Stimulated activated naive CD4-positive, alpha-beta T cell (primary cell): ENCODE measurements around the gene C11orf54.

ENCODE experiments used
- DNase-seq, 6 experiments: peaks; one replicate each; lab custom pipeline; 2025; lab: John Stamatoyannopoulos, UW

Gene C11orf54

GRCh38 chr11:93741094-93741881, at the start of gene C11orf54, which contains the start of gene TAF1D:
C11orf54 (plus strand) TSS chr11:93741672; CDS start chr11:93747394, 5,722 bp downstream.
TAF1D (minus strand) TSS chr11:93741495; CDS start chr11:93739304, 2,191 bp downstream.
- DNase-seq, result peak; percentile 88 to 96 (median 96)

DNA sequence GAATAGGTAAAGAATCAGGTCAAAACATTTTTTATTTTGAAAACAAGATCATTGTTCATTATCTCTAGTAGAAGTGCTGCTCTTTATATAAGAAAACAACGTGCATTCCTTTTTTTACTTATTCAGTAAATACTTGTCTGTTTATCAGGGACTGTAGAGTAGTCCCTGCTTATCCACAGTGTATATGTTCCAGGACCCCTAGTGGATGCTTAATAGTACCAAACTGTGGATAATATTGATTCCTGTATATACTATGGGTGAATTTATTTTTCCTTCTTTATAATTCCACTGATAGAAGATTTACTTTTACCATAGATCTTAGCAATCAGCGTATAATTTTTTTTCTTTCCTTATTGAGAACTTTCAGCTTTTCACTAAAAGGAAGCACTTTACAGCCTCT, 47.4 kb upstream of the C11orf54 start:
- DNase-seq, result no peak

- no peak for DNase-seq
Observed at GRCh38 chr11:93694557-93694956, 46.9 kb upstream of the C11orf54 start.

- no peak for DNase-seq
Observed at GRCh38 chr11:93697611-93698010, 43.9 kb upstream of the C11orf54 start.

DNA sequence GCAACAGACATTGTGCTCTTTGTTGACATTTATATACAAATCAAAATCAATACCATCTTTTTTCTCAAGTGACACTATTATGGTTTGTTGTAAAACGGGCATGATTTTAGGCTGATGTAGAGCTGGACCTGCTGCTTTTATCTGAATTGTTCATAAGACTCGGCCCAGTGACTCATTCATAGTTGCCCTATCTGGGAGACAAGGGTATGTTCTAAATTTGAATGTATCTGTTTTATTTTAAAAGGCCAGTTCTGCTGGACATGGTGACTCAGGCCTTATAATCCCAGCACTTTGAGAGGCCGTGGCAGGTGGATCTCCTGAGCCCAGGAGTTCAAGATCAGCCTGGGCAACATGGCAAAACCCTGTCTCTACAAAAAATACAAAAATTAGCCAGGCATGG, 40.6 kb upstream of the C11orf54 start:
- DNase-seq, result no peak

- DNase-seq, result no peak
Observed at GRCh38 chr11:93704237-93704636, 37.2 kb upstream of the C11orf54 start.

- no peak for DNase-seq
Observed at GRCh38 chr11:93710239-93710638, 31.2 kb upstream of the C11orf54 start.

- no peak for DNase-seq
Observed at GRCh38 chr11:93712678-93713077, 28.8 kb upstream of the C11orf54 start.

GRCh38 chr11:93715797-93716396, 25.6 kb upstream of the C11orf54 start:
- DNase-seq, result no peak

- DNase-seq, result no peak
Observed at GRCh38 chr11:93717501-93717900, 24.0 kb upstream of the C11orf54 start.

DNA sequence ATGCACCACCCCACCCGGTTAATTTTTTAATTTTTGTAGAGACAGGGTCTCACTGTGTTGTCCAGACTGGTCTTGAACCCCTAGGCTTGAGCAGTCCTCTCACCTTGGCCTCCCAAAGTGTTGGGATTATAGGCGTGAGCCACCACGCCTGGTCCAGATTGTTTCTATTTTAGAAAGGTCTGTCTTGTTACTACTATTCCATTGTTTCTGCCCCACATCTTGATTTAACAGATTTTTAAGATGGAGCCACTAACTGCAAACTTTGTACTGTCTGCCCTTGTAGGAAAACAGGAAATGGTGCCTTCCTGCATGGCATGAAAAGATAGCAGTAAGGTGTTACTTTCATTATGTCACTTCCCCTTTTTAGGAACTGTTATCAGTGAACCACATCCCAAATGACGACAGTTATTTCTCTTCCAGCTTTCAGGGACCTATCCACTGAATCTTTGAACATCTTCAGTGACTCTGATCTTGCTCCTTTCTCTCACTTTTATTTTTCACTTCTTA, 23.4 kb upstream of the C11orf54 start:
- DNase-seq, result peak in 2 of 6 experiments; percentile 7 to 9

GRCh38 chr11:93719310-93719709, 22.2 kb upstream of the C11orf54 start:
- DNase-seq, result no peak

GRCh38 chr11:93720522-93720921, 20.9 kb upstream of the C11orf54 start:
- DNase-seq, result no peak

DNA sequence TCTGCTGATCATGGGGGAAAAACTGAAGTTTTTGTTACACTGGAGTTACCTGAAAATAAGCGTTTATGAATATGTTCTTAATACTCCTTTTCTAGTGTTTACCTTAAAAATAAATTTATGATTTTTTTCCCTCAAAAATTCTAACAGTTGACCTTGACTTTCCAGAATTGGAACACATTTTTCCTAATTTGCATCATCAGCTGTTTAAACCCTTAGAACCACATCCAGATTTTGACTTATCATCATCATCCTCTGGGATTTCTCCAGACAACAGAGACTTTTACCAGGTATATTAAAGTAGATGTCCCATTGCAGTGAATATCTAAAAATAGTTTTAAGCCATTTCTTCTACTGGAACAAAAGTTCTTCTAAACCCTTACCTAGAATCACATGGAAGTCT, 17.4 kb upstream of the C11orf54 start:
- no peak for DNase-seq

DNA sequence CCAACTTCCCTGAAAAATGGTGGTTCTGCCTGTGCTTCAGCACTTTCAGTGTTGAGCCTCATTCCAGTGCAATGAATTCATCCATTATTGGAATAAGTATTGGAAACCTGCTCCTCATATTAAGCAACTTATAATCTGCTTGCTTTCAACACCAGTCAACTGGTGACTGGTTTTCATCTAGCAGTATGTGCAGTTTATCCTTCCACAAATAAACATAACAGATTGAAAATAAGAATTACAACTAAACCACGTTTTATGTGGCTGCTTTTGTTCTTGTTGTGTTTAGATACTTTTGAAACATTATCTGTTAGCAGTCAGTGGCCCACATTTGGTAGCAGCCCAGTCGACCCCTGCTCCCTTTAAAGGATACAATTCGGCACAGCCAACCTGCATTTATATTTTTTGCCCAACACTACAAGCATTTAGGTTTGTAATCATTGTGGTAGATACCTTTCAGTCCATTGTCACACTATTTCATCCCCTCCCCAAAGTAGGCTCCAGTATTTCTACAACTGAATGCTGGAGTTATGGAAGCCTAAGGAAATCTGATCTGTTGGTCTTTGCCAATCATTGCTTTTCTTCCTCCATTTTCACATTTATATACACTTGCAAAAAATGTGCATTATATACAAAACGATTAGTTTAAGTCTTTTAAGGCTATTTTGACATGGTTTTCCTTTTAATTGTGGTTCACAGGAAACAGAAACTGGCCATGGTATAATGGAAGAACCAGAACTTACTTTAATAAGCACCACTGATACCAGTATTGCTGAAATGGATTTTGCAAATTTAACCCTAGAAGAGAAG, 13.3 kb upstream of the C11orf54 start:
- DNase-seq, result no peak

DNA sequence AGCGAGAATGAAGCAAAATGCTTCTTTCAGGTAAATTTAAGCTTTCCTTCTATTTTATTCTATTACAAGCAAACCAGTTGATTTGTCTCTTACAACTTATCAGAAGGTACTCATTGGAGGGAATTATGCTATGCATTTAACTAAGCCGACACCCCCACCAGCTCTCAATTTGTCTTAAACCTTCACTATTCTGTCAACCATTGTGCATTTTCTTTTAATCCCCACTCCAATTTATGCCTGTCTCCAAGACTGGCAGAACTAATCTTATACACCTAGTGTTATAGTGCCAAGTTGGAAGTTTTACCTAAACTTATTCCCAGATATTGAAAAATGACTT, 12.7 kb upstream of the C11orf54 start:
- no peak for DNase-seq

DNA sequence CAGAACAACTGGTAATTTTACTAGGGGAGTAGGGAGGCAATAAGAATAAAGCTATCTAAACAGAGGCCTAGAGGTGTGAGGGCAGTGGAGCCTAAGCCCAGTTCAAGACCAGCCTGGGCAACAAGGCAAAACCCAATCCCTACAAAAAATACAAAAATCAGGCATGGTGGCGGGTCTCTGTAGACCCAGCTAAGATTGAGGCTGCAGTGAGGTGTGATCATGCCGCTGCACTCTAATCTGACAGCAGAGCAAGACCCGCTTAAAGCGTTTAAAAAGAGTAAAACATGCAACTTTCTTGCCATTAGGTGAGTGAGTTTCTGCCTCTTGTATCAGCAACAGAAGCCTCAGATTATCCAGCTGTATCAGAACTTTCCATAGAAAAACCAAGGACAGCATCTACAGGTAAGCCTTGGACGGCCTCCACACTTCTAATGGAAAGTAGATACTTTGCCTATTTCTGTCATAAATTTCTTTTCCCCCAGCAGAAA, 12.3 kb upstream of the C11orf54 start:
- DNase-seq, result no peak

- DNase-seq, result no peak
Observed at GRCh38 chr11:93730108-93731107, 11.1 kb upstream of the C11orf54 start.

- DNase-seq, result no peak
Observed at GRCh38 chr11:93732237-93732892, 9.1 kb upstream of the C11orf54 start.

DNA sequence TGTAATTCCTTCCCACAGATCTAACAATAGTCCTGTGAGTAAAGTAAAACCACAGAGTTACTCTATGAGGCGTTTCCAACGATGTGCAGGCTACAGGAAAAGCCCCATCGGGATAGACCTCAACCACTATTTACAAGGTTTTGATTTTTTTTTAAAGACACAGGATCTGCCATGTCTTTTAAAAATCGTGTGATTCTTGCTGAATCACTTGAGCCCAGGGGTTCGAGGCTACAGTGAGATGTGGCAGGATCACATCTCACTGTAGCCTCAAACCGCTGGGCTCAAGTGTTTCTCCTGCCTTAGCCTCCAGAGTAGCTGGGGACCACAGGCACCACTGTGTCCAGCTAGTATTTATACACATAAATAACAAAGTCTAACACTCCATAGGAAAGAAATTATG, 8.0 kb upstream of the C11orf54 start:
- DNase-seq, result no peak
